ENCODE data around the gene ZNRF3.

ZNRF3 gene

GRCh38 chr22:28934026-28934425 is 50.7 kb downstream of the ZNRF3 start:
- Histone ChIP-seq H3K79me2 (ENCODE audit: low read length) (peaks cover 67% of the 10 kb centered on the region), H4K20me1 (ENCODE audit: insufficient read depth, low read length) (peaks cover 53% of the 10 kb centered on the region), H3K4me1 (ENCODE audit: low read length) (peaks cover 22% of the 10 kb centered on the region), H3K4me3 (ENCODE audit: low read length) (no peak overlapping the region), H3K9ac (ENCODE audit: low read length) (no peak overlapping the region), H3K27me3 (ENCODE audit: low read depth, low read length) (no peaks in the 10 kb centered on the region), H3K27ac (ENCODE audit: low read length) (no peak overlapping the region), H3K4me2 (ENCODE audit: low read length) (no peak overlapping the region), H3K36me3 (replicated peaks; ENCODE audit: low read depth, low read length) (no peaks in the 10 kb centered on the region), H2AFZ (ENCODE audit: low read depth, low read length) (no peak overlapping the region), H3K9me3 (ENCODE audit: insufficient read depth, low read length) (no peaks in the 10 kb centered on the region)
- TF ChIP-seq CTCF (IDR thresholded peaks at IDR 0.05; ENCODE audit: low read depth, low read length) = no peak
- no peak for TF ChIP-seq EZH2phosphoT487 (IDR thresholded peaks at IDR 0.05; ENCODE audit: low read depth)

GRCh38 chr22:28935140-28935539 is 51.8 kb downstream of the ZNRF3 start:
- Histone ChIP-seq H3K9me3 (ENCODE audit: insufficient read depth, low read length) (no peaks in the 10 kb centered on the region), H4K20me1 (ENCODE audit: insufficient read depth, low read length) (peaks cover 53% of the 10 kb centered on the region), H3K4me3 (ENCODE audit: low read length) (no peak overlapping the region), H3K4me1 (ENCODE audit: low read length) (peaks cover 22% of the 10 kb centered on the region), H3K9ac (ENCODE audit: low read length) (no peak overlapping the region), H3K36me3 (replicated peaks; ENCODE audit: low read depth, low read length) (no peaks in the 10 kb centered on the region), H3K27ac (ENCODE audit: low read length) (no peak overlapping the region), H3K27me3 (ENCODE audit: low read depth, low read length) (no peaks in the 10 kb centered on the region), H3K4me2 (ENCODE audit: low read length) (no peak overlapping the region), H3K79me2 (ENCODE audit: low read length) (peaks cover 63% of the 10 kb centered on the region), H2AFZ (ENCODE audit: low read depth, low read length) (no peak overlapping the region)
- TF ChIP-seq CTCF (IDR thresholded peaks at IDR 0.05; ENCODE audit: low read depth, low read length) (no peak), EZH2phosphoT487 (IDR thresholded peaks at IDR 0.05; ENCODE audit: low read depth) (no peak)

- no peaks in the 10 kb centered on the region for H3K9me3 ChIP-seq (ENCODE audit: insufficient read depth, low read length)
- no peak overlapping the region for H3K4me3 ChIP-seq (ENCODE audit: low read length)
- H3K27ac ChIP-seq (ENCODE audit: low read length) = no peak overlapping the region
- H3K4me1 ChIP-seq (ENCODE audit: low read length) = peaks cover 17% of the 10 kb centered on the region
- H3K27me3 ChIP-seq (ENCODE audit: low read depth, low read length) = no peaks in the 10 kb centered on the region
- H3K79me2 ChIP-seq (ENCODE audit: low read length) = peaks cover 61% of the 10 kb centered on the region
- H2AFZ ChIP-seq (ENCODE audit: low read depth, low read length) = no peak overlapping the region
- no peak overlapping the region for H3K4me2 ChIP-seq (ENCODE audit: low read length)
- peaks cover 47% of the 10 kb centered on the region for H4K20me1 ChIP-seq (ENCODE audit: insufficient read depth, low read length)
- TF ChIP-seq EZH2phosphoT487 (IDR thresholded peaks at IDR 0.05; ENCODE audit: low read depth) = no peak
- no peak; the same call in 1 of the 2 replicates for TF ChIP-seq CTCF (IDR thresholded peaks at IDR 0.05; ENCODE audit: low read depth, low read length)
- H3K9ac ChIP-seq (ENCODE audit: low read length) = no peak overlapping the region
- H3K36me3 ChIP-seq (replicated peaks; ENCODE audit: low read depth, low read length) = no peaks in the 10 kb centered on the region
Measured at GRCh38 chr22:28935713-28936112, 52.3 kb downstream of the ZNRF3 start.

GRCh38 chr22:28936200-28936599 is 52.8 kb downstream of the ZNRF3 start:
- Histone ChIP-seq H3K79me2 (ENCODE audit: low read length) (peaks cover 60% of the 10 kb centered on the region), H3K4me1 (ENCODE audit: low read length) (peaks cover 12% of the 10 kb centered on the region), H3K9me3 (ENCODE audit: insufficient read depth, low read length) (no peaks in the 10 kb centered on the region), H3K36me3 (replicated peaks; ENCODE audit: low read depth, low read length) (no peaks in the 10 kb centered on the region), H3K9ac (ENCODE audit: low read length) (no peak overlapping the region), H3K4me3 (ENCODE audit: low read length) (no peak overlapping the region), H3K27me3 (ENCODE audit: low read depth, low read length) (no peaks in the 10 kb centered on the region), H2AFZ (ENCODE audit: low read depth, low read length) (no peak overlapping the region), H3K4me2 (ENCODE audit: low read length) (no peak overlapping the region), H4K20me1 (ENCODE audit: insufficient read depth, low read length) (peaks cover 43% of the 10 kb centered on the region), H3K27ac (ENCODE audit: low read length) (no peak overlapping the region)
- no peak for TF ChIP-seq EZH2phosphoT487 (IDR thresholded peaks at IDR 0.05; ENCODE audit: low read depth)
- no peak for TF ChIP-seq CTCF (IDR thresholded peaks at IDR 0.05; ENCODE audit: low read depth, low read length)
